Peyer's patch (tissue), 4 donors: ENCODE data around the gene INPP4A. TPM values are rescaled to one million over a fixed set of nuclear protein-coding genes. Genes with fewer than 3 reads are reported as not detected.

Source experiments
- DNase-seq, 3 donors: peaks; one replicate each; pipeline ENCODE4 v3.0.0-alpha.2; 2017 to 2019
- H3K27ac ChIP-seq, 4 donors: fragments of 200-600 bp; sonication (generic); one replicate each; pipeline ENCODE4 v1.5.1; 2016 to 2019
- H3K27me3 ChIP-seq, 2 donors: fragments of 200-600 bp; sonication (generic); one replicate each; pipeline ENCODE4 v1.5.1; 2019
- H3K36me3 ChIP-seq, 3 donors: fragments of 200-600 bp; sonication (generic); one replicate each; pipeline ENCODE4 v1.5.1; 2016 to 2019
- H3K4me1 ChIP-seq, 4 donors: fragments of 200-600 bp; sonication (generic); one replicate each; pipeline ENCODE4 v1.5.1; 2016 to 2019
- H3K4me3 ChIP-seq, 4 donors: fragments of 200-600 bp; sonication (generic); 1 replicate in 3 of 4; 2 replicates in 1 of 4; pipeline ENCODE4 v1.5.1; 2016 to 2019; ENCODE audit warnings: mild to moderate bottlenecking in 1 of 4
- H3K9me3 ChIP-seq, 4 donors: fragments of 200-600 bp; sonication (generic); one replicate each; pipeline ENCODE4 v1.5.1; 2016 to 2019; ENCODE audit warnings: mild to moderate bottlenecking in 1 of 4
- POLR2A ChIP-seq, 2 donors: fragments of 450-650 bp; IDR thresholded peaks; one replicate each; pipeline ENCODE4 v1.5.1; 2017; ENCODE audit warnings: antibody characterized with exemption in 2 of 2, mild to moderate bottlenecking in 2 of 2, moderate library complexity in 2 of 2
- total RNA-seq, 4 donors: library from RNA; depleted of rRNA; stranded (reverse); fragments of >200 nt; gene quantifications; one replicate each; pipeline ENCODE4 v1.1.0, GENCODE V29; 2016
- TF ChIP-seq, protein P1 (sequence below), 6 experiments: fragments of 450-650 bp in 4 of 6; fragments of 200-600 bp in 2 of 6; sonication (generic) in 1 of 6; IDR thresholded peaks; one replicate each; pipeline ENCODE4 v1.5.1; 2017 to 2019; ENCODE audit warnings: antibody characterized with exemption in 6 of 6, mild to moderate bottlenecking in 3 of 6, moderate library complexity in 1 of 6

Gene INPP4A
- total RNA-seq, 4 donors from 2014 or later: 15.6 to 78.4 (median 27.4) TPM

DNA sequence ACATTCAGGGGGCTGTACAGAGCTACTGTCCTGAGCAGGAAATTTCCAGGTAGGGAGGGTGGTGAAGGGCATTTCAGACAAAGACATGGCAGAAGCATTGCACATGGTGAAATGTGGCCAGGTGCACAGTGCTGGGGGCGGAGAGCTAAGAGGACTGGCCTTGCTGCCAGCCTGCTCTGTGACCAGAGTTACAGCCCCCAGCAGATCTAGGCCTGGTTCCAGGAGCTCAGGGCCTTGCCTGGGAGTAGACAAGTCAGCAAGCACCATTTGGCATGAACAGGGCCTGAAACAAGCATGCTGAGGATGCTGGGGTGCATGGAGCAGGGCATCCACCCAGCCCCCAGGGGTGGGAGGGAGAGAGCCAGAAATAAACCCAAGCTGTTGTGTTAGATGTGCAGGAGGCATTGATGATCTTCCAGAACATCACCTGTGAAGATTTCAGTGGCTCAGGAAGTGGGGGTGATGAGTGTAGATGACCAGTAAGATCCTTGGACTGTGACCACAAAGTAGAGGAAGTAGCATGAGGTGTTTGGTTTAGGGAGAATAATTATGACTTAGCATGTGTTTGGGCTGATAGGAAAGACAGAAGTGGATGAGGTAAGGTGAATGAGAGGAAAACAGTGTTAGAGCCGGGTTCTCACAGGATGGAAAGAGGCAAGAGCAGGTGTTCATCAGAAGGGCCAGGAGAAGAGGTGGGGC, 102.6 kb downstream of the INPP4A start:
- Histone ChIP-seq H3K27ac (no peak overlapping the region), H3K4me1 (no peaks in the 10 kb centered on the region), H3K4me3 (no peak overlapping the region), H3K27me3 (no peaks in the 10 kb centered on the region), H3K36me3 (peaks cover 0 to 42% (median 0%) of the 10 kb centered on the region in 3 donors), H3K9me3 (no peaks in the 10 kb centered on the region)
- TF ChIP-seq POLR2A (IDR thresholded peaks at IDR 0.05): no peak
- TF ChIP-seq, protein P1, sequence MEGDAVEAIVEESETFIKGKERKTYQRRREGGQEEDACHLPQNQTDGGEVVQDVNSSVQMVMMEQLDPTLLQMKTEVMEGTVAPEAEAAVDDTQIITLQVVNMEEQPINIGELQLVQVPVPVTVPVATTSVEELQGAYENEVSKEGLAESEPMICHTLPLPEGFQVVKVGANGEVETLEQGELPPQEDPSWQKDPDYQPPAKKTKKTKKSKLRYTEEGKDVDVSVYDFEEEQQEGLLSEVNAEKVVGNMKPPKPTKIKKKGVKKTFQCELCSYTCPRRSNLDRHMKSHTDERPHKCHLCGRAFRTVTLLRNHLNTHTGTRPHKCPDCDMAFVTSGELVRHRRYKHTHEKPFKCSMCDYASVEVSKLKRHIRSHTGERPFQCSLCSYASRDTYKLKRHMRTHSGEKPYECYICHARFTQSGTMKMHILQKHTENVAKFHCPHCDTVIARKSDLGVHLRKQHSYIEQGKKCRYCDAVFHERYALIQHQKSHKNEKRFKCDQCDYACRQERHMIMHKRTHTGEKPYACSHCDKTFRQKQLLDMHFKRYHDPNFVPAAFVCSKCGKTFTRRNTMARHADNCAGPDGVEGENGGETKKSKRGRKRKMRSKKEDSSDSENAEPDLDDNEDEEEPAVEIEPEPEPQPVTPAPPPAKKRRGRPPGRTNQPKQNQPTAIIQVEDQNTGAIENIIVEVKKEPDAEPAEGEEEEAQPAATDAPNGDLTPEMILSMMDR (IDR thresholded peaks at IDR 0.05): no peak
- DNase-seq: no peak

DNA sequence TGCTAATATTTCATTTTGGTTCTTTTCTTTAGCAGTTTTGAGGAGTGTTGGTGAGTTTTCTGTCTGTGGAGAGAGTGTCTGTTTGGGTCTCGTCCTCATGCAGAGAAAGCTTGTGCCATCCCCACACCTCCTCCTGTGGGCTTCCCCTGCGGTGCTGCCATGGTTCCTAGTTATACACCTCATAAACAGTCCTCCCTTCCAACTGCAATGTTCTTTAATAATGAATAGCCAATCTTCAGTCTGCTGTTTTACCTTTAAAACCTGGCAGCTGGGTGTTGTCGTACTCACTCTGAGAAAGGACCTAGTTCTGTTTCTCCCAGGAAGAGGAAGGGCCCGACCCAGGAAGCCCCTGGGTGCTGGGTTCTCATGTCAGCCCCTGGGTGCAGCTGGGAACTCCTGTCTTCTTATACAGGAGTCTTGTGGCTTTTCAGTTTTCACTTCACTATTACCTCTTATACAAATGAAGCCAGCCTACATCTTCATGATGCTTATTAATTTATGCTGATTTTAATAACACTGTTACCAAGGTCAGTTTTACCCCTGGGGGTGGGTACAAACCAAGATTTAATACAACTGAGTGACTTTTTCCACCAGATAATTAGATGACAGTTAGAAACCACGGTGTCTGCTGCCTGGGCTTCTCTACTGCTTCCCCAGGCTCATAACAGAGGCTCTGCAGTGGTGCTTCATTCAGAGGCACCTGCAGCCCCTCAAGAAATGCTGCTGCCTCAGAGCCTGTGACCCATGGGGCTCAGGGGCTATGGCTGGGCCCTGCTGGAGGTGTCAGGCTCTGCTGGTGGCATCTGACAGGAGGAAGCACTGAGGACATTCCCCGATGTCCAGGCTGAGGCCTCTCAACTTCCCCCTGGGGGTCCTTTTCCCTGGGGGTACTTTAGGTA, 104.5 kb downstream of the INPP4A start:
- TF ChIP-seq, protein P1 (IDR thresholded peaks at IDR 0.05): no peak
- no peak for TF ChIP-seq POLR2A (IDR thresholded peaks at IDR 0.05)
- peaks cover 0 to 52% (median 0%) of the 10 kb centered on the region in 3 donors for H3K36me3 ChIP-seq

DNA sequence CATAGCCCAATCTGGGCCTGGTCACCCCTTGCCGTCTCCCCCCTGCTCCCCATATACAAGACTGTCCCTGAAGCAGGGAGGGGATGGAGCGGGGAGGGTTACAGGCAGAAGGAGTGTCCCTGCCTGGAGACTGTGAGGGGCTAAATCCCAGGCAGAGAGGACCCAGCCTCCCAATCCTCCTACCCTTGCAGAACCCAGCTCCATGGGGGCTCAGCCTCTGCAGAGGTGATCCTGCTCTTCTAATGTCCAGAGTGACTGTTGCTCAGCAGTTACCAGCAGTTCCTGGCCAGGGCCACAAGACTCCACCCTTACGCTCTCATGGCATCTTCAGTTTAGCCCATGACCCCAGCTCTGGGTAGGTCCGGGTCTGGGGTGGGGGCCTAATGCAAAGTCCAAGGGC, 105.5 kb downstream of the INPP4A start:
- TF ChIP-seq POLR2A (IDR thresholded peaks at IDR 0.05): no peak
- TF ChIP-seq, protein P1 (IDR thresholded peaks at IDR 0.05): no peak
- no peaks in the 10 kb centered on the region for H3K4me1 ChIP-seq
- no peak overlapping the region for H3K27ac ChIP-seq
- H3K4me3 ChIP-seq: no peak overlapping the region
- no peaks in the 10 kb centered on the region for H3K9me3 ChIP-seq
- DNase-seq: no peak
- no peaks in the 10 kb centered on the region for H3K27me3 ChIP-seq
- H3K36me3 ChIP-seq: peaks cover 0 to 51% (median 0%) of the 10 kb centered on the region in 3 donors

More for the DNA sequence above, 104.5 kb downstream of the INPP4A start:
- no peak overlapping the region for H3K4me3 ChIP-seq
- no peaks in the 10 kb centered on the region for H3K27me3 ChIP-seq
- H3K27ac ChIP-seq: peak overlapping the region in 1 of 4 donors; percentile 34
- H3K4me1 ChIP-seq: no peaks in the 10 kb centered on the region
- H3K9me3 ChIP-seq: no peaks in the 10 kb centered on the region
- DNase-seq: peak in 1 of 3 donors; percentile 46

DNA sequence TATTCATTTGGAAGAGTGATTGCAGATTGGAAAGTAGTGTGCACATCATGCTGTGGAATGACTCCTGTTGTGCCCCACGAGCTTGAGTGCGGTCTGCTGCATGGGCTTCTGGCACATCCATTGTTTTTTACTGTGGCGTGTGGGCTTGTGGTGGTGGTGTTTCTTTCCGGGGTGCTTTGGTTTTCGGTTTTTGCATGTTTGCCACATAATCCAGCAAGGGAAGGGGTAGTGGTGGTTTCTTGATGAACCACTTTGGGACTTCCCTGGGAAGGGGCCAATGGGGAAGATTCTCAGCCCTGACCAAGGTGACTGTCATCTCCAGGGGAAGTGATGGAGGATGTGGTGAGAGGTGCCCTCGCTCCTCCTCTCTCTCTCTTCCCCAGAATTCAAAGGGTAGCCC, 106.7 kb downstream of the INPP4A start:
- Histone ChIP-seq H3K36me3 (peaks cover 0 to 45% (median 0%) of the 10 kb centered on the region in 3 donors), H3K4me1 (no peaks in the 10 kb centered on the region), H3K9me3 (no peaks in the 10 kb centered on the region), H3K27ac (no peak overlapping the region), H3K27me3 (no peaks in the 10 kb centered on the region), H3K4me3 (no peak overlapping the region)
- TF ChIP-seq, protein P1 (IDR thresholded peaks at IDR 0.05): no peak
- no peak for TF ChIP-seq POLR2A (IDR thresholded peaks at IDR 0.05)
- DNase-seq: no peak

DNA sequence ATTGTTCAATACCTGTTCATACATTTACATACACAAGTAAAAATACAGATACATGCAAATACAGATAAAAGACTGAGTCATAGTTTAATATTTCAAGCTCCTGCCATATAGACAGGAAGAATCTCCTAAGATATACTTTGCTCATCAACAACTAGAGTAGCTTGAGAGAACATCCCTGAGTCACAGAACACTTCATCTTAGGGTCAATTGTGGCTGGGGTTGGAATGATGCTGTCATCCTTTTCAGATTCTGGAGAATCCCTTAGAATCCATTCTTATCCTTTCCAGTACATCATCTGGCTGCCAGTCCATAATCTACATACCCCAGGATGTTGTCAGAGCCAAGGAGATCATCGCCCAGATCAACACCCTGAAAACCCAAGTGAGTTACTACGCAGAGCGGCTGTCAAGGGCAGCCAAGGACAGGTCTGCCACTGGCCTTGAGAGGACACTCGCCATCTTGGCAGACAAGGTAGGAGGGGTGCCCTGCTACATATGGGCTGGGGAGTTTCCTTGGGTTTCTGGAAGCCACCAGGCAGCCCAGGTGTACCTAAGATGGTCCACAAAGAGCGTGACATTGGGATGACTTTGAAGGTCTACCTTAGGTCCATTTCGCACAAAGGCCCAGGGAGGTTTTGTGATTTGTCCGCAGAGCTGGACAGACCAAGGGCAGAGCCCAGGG, 108.0 kb downstream of the INPP4A start:
- no peak for TF ChIP-seq POLR2A (IDR thresholded peaks at IDR 0.05)
- TF ChIP-seq, protein P1 (IDR thresholded peaks at IDR 0.05): no peak
- Histone ChIP-seq H3K27me3 (no peaks in the 10 kb centered on the region), H3K4me1 (no peaks in the 10 kb centered on the region), H3K9me3 (no peaks in the 10 kb centered on the region), H3K27ac (no peak overlapping the region), H3K4me3 (no peak overlapping the region), H3K36me3 (peaks cover 0 to 35% (median 0%) of the 10 kb centered on the region in 3 donors)
- DNase-seq: no peak
